Measurements from ENCODE around the gene NVL. TPM values are rescaled to one million over a fixed set of nuclear protein-coding genes. Genes with fewer than 3 reads are reported as not detected.
A peak's percentile ranks its signal among the peaks of the same experiment; 100 is the strongest.

Gene NVL
- total and polyA plus RNA-seq, 10 of the 15 experiments (the other 5 are each of a cell fraction or from before 2014, with no cell fraction given), result 20.3 to 49.6 (median 35.2) TPM

GRCh38 chr1:224267925-224268324, 62.0 kb downstream of the NVL start (continued):
- TF ChIP-seq KLF5 (IDR thresholded peaks at IDR 0.05; ENCODE audit: partially characterized antibody) (no peak), PAX8 (IDR thresholded peaks at IDR 0.05) (no peak), RAD21 (IDR thresholded peaks at IDR 0.05; ENCODE audit: insufficient read depth, low read depth, low read length) (no peak), CBX5 (IDR thresholded peaks at IDR 0.05; ENCODE audit: low read depth) (no peak), POLR2AphosphoS5 (IDR thresholded peaks at IDR 0.05; ENCODE audit: low read length) (no peak), STAT1 (conservative IDR thresholded peaks at IDR 0.05) (no peak)
- TF ChIP-seq, protein P1, sequence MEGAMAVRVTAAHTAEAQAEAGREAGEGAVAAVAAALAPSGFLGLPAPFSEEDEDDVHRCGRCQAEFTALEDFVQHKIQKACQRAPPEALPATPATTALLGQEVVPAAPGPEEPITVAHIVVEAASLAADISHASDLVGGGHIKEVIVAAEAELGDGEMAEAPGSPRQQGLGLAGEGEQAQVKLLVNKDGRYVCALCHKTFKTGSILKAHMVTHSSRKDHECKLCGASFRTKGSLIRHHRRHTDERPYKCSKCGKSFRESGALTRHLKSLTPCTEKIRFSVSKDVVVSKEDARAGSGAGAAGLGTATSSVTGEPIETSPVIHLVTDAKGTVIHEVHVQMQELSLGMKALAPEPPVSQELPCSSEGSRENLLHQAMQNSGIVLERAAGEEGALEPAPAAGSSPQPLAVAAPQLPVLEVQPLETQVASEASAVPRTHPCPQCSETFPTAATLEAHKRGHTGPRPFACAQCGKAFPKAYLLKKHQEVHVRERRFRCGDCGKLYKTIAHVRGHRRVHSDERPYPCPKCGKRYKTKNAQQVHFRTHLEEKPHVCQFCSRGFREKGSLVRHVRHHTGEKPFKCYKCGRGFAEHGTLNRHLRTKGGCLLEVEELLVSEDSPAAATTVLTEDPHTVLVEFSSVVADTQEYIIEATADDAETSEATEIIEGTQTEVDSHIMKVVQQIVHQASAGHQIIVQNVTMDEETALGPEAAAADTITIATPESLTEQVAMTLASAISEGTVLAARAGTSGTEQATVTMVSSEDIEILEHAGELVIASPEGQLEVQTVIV (IDR thresholded peaks at IDR 0.05; ENCODE audit: borderline replicate concordance, partially characterized antibody), result no peak

- peak; percentile 51 for ATAC-seq
- no peak for DNase-seq (ENCODE audit: low read depth, low spot score)
- 40% methylated on average over 11 of the region's 11 CpGs for WGBS (ENCODE audit: insufficient coverage, insufficient replicate concordance, low lambda C conversion rate, missing lambda C conversion rate)
- Histone ChIP-seq H3K4me2 (ENCODE audit: control insufficient read depth, insufficient read depth) (peak overlapping the region; percentile 30; the same call in 1 of the 2 replicates), H3K9ac (ENCODE audit: control insufficient read depth, insufficient read depth, low read length) (no peak overlapping the region), H2AFZ (ENCODE audit: control insufficient read depth, low read depth, low read length) (no peak overlapping the region), H3K4me3 (no peak overlapping the region), H3K79me2 (ENCODE audit: control insufficient read depth, insufficient read depth, low read length) (no peaks in the 10 kb centered on the region), H3K36me3 (ENCODE audit: control insufficient read depth in 2 of 2, insufficient read depth in 2 of 2, low read length in 1 of 2) (peaks cover 0 to 8% of the 10 kb centered on the region in 2 experiments; a peak in 1 of 4 replicates), H3K27me3 (replicated peaks in 1 of 2; ENCODE audit: control insufficient read depth in 2 of 2, insufficient read depth in 2 of 2, low read length in 1 of 2) (no peaks in the 10 kb centered on the region), H4K20me1 (ENCODE audit: control insufficient read depth, insufficient read depth) (no peaks in the 10 kb centered on the region), H3K27ac (ENCODE audit: control insufficient read depth, insufficient read depth) (peak overlapping the region; percentile 56), H3K4me1 (ENCODE audit: control insufficient read depth, insufficient read depth, low read length) (peaks cover 21% of the 10 kb centered on the region), H3K9me3 (replicated peaks; ENCODE audit: control insufficient read depth, insufficient read depth, low read length) (no peaks in the 10 kb centered on the region)
- ChIA-PET POLR2A (no interaction called here), SMC1A (ENCODE audit: uncharacterized antibody, unreplicated experiment) (interaction anchor here (1.0 to 1.3 kb wide), 3 partner anchors 62 to 151 kb away, joined by 3 to 4 read pairs (median 3); no protein-coding TSS in a partner anchor), RAD21 (ENCODE audit: unreplicated experiment) (interaction anchor here (1.8 kb wide), 1 partner anchor 98 kb away, joined by 6 read pairs; no protein-coding TSS in a partner anchor), CTCF (interaction anchor here (0.6 to 1.4 kb wide), 7 partner anchors 8 to 160 kb away, joined by 3 to 5 read pairs (median 3); no protein-coding TSS in a partner anchor)
- in situ Hi-C loops (cut with MboI), result no loop called here
- intact Hi-C loops (cut with micrococcal nuclease; ENCODE audit: unreplicated experiment), result no loop called here
- BruUV-seq (replicated peaks), result no TSS peak
- TF ChIP-seq BCL11A (IDR thresholded peaks at IDR 0.05; ENCODE audit: low read depth, low read length) (no peak), BHLHE40 (IDR thresholded peaks at IDR 0.05; ENCODE audit: borderline replicate concordance in 1 of 2, low read depth in 2 of 2, low read length in 1 of 2) (peak in 1 of 2 experiments; percentile 66; a peak in 1 of 4 replicates), MEF2B (IDR thresholded peaks at IDR 0.05; ENCODE audit: partially characterized antibody, poor library complexity, severe bottlenecking) (no peak), PAX5 (IDR thresholded peaks at IDR 0.05; ENCODE audit: borderline replicate concordance, low read depth, low read length) (no peak), DPF2 (IDR thresholded peaks at IDR 0.05) (no peak), BRCA1 (IDR thresholded peaks at IDR 0.05; ENCODE audit: low read depth, low read length) (no peak), RUNX3 (IDR thresholded peaks at IDR 0.05; ENCODE audit: low read length) (peak; percentile 66)
- TF ChIP-seq, protein P1 (IDR thresholded peaks at IDR 0.05; ENCODE audit: borderline replicate concordance, partially characterized antibody), result no peak
- FAIRE-seq, result no peak
Measured at GRCh38 chr1:224266915-224267856, 62.8 kb downstream of the NVL start.
